ENCODE measurements around the gene MAT2B. TPM values are rescaled to one million over a fixed set of nuclear protein-coding genes. Genes with fewer than 3 reads are reported as not detected.

Gene MAT2B
- total RNA-seq, 4 donors from 2014 or later = 26.6 to 44.7 (median 32.1) TPM

DNA sequence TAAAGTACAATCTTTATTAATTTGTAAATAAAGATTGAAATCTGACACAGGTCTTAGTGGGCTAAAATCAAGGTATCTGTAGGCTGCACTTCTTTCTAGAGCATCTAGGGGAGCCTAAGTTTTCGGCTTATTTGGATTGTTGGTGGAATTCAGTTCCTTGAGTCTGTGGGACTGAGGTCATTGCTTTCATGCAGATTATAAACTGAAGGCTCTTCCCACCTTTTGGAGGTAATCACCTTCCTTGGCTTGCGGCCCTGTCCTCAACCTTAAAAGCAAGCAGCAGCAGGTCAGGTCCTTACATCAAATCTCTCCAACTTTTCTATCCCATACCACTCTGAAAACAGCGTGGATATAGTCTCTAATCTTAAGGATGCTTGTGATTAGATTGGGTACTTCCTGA is 25.9 kb downstream of the MAT2B start:
- DNase-seq (no peak), ATAC-seq (no peak)
- intact Hi-C loops (cut with DNase I; ENCODE audit: low total_unique reads) = no loop called here
- no peaks in the 10 kb centered on the region for H3K27me3 ChIP-seq
- TF ChIP-seq, protein P1, sequence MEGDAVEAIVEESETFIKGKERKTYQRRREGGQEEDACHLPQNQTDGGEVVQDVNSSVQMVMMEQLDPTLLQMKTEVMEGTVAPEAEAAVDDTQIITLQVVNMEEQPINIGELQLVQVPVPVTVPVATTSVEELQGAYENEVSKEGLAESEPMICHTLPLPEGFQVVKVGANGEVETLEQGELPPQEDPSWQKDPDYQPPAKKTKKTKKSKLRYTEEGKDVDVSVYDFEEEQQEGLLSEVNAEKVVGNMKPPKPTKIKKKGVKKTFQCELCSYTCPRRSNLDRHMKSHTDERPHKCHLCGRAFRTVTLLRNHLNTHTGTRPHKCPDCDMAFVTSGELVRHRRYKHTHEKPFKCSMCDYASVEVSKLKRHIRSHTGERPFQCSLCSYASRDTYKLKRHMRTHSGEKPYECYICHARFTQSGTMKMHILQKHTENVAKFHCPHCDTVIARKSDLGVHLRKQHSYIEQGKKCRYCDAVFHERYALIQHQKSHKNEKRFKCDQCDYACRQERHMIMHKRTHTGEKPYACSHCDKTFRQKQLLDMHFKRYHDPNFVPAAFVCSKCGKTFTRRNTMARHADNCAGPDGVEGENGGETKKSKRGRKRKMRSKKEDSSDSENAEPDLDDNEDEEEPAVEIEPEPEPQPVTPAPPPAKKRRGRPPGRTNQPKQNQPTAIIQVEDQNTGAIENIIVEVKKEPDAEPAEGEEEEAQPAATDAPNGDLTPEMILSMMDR (IDR thresholded peaks at IDR 0.05 in 4 of 5, conservative IDR thresholded peaks at IDR 0.05 in 1 of 5) = no peak
- TF ChIP-seq POLR2A (IDR thresholded peaks at IDR 0.05) = no peak
- H3K9me3 ChIP-seq = no peaks in the 10 kb centered on the region
- no peak overlapping the region for H3K4me3 ChIP-seq
- no peaks in the 10 kb centered on the region for H3K4me1 ChIP-seq
- no peaks in the 10 kb centered on the region for H3K36me3 ChIP-seq
- in situ Hi-C loops (cut with MboI; ENCODE audit: low sequenced_read_pairs in 4 of 4) = no loop called here
- H3K27ac ChIP-seq = no peak overlapping the region

DNA sequence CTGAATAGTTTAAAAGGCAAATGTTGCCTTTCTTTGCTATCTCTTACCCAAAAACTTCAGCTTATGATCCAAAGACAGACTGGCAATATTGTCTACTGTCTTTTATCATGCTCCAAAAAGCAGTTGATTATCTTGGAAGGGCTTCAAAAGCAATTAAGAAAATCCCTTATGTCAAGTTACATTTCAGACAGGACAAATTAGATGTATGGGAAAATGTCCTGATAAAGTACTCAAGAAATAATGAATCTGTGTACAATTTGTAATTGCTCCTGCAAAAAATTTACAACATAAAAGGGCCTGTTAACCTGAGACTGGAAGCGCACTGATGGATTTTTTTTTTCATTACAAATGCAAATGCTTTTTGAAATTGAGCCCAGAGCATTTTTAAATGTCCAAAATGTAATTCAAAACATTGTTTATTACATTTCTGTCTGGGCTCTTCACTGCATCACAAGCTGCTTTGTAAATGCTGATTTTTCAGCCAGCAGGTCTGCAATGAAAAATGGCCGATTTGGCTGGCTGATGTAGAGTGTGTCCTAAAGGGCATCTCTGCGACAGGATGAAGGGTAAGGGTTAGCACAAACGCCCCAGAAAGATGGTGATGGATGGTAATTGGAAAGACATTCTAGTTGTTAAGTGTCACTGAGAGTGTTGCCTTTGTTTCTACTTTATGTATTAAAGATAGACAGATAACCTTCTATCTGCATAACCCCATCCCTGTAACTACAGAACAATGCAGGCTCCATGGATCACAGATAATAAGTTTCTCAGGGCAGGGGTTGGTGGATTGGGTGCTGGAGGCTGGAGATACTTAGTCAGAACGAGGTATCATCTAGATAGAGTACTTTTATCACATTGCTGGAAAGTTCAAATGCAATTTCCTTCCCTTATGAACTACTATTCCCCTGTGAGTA is 27.0 kb downstream of the MAT2B start:
- intact Hi-C loops (cut with DNase I; ENCODE audit: low total_unique reads) = no loop called here
- in situ Hi-C loops (cut with MboI; ENCODE audit: low sequenced_read_pairs in 4 of 4) = no loop called here
- TF ChIP-seq, protein P1 (IDR thresholded peaks at IDR 0.05 in 4 of 5, conservative IDR thresholded peaks at IDR 0.05 in 1 of 5) = no peak
- TF ChIP-seq POLR2A (IDR thresholded peaks at IDR 0.05) = no peak
- H3K9me3 ChIP-seq = no peaks in the 10 kb centered on the region
- no peaks in the 10 kb centered on the region for H3K4me1 ChIP-seq
- no peak overlapping the region for H3K4me3 ChIP-seq
- H3K27me3 ChIP-seq = no peaks in the 10 kb centered on the region
- DNase-seq (no peak), ATAC-seq (no peak)
- no peaks in the 10 kb centered on the region for H3K36me3 ChIP-seq
- H3K27ac ChIP-seq = no peak overlapping the region

DNA sequence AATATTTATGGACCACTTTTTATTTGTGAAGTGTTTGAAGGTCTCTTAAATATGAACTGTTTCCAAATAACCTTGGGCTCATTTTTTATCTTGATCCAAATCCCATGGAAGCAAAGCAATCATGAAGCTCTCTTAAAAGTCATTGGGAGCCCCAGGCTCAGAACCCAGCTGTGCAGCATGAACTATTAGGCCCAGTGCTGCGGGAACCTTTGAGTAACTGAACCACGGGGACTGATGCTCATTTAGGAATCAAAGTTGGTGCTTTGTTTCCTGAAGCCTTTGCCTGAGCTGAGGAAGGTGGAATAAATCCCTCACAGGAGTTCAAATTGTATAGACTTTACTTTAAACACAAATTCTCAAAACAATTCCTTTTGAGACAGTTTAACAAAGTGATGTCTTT is 27.8 kb downstream of the MAT2B start:
- intact Hi-C loops (cut with DNase I; ENCODE audit: low total_unique reads) = no loop called here
- no peak for ATAC-seq

DNA sequence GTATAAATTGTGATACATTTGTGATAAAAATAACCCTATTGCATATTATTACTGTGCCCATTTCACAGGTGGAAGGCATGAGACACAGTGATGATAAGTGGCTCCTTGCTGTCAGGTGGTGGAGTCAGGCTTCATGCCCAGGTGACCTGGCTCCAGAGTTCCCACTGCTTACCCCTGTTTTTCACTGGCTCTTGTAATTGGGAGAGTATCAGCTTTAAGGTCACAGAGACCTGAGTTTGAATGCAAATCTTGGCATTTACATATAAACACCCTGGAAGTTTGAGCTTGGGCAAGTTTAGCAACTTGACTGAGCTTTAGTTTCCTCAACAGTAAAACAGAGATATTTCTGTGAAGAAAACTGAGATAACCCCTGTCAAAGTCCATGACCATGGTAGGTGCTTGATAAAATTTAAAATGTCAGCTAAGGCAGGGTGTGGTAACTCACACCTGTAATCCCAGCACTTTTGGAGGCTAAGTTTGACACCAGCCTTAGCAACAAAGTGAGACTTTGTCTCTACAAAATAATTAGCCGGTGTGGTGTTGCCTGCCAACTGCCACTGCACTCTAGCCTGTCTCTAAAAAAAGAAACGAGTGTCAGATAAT is 29.2 kb downstream of the MAT2B start:
- TF ChIP-seq, protein P1 (IDR thresholded peaks at IDR 0.05 in 4 of 5, conservative IDR thresholded peaks at IDR 0.05 in 1 of 5) = no peak
- TF ChIP-seq POLR2A (IDR thresholded peaks at IDR 0.05) = no peak
- Histone ChIP-seq H3K36me3 (no peaks in the 10 kb centered on the region), H3K4me1 (no peaks in the 10 kb centered on the region), H3K4me3 (no peak overlapping the region), H3K27me3 (no peaks in the 10 kb centered on the region), H3K9me3 (no peaks in the 10 kb centered on the region), H3K27ac (no peak overlapping the region)
- DNase-seq (no peak), ATAC-seq (no peak)
- in situ Hi-C loops (cut with MboI; ENCODE audit: low sequenced_read_pairs in 4 of 4) = no loop called here
- intact Hi-C loops (cut with DNase I; ENCODE audit: low total_unique reads) = no loop called here

More for the DNA sequence above, 27.8 kb downstream of the MAT2B start:
- Histone ChIP-seq H3K36me3 (no peaks in the 10 kb centered on the region), H3K4me3 (no peak overlapping the region), H3K27me3 (no peaks in the 10 kb centered on the region), H3K9me3 (no peaks in the 10 kb centered on the region), H3K4me1 (no peaks in the 10 kb centered on the region), H3K27ac (no peak overlapping the region)
- no peak for DNase-seq
- TF ChIP-seq POLR2A (IDR thresholded peaks at IDR 0.05) = no peak
- TF ChIP-seq, protein P1 (IDR thresholded peaks at IDR 0.05 in 4 of 5, conservative IDR thresholded peaks at IDR 0.05 in 1 of 5) = no peak
- in situ Hi-C loops (cut with MboI; ENCODE audit: low sequenced_read_pairs in 4 of 4) = no loop called here
